Stimulated activated CD8-positive, alpha-beta memory T cell treated with anti-CD3 and anti-CD28 coated beads, Interleukin-15, amount 100 ng/mL, for 24 hours (primary cell): ENCODE results near the gene CNTNAP5.

ENCODE experiments used
- DNase-seq: peaks from one replicate; pipeline ENCODE4 v3.0.0-alpha.2; 2020; ENCODE audit warnings: low read depth

Gene CNTNAP5

GRCh38 chr2:124267794-124268193 is 242.7 kb downstream of the CNTNAP5 start:
- DNase-seq = no peak

GRCh38 chr2:124269348-124269747 is 244.3 kb downstream of the CNTNAP5 start:
- no peak for DNase-seq

- no peak for DNase-seq
These were observed 247.3 kb downstream of the CNTNAP5 start for GRCh38 chr2:124272261-124272841.

GRCh38 chr2:124281541-124281940 is 256.5 kb downstream of the CNTNAP5 start:
- no peak for DNase-seq

GRCh38 chr2:124283096-124283495 is 258.0 kb downstream of the CNTNAP5 start:
- DNase-seq = no peak

- DNase-seq = no peak
These were observed 261.1 kb downstream of the CNTNAP5 start for GRCh38 chr2:124286089-124286783.

- no peak for DNase-seq
These were observed 264.0 kb downstream of the CNTNAP5 start for GRCh38 chr2:124289060-124289459.

- no peak for DNase-seq
These were observed 264.5 kb downstream of the CNTNAP5 start for GRCh38 chr2:124289615-124290014.

GRCh38 chr2:124296470-124296869 is 271.4 kb downstream of the CNTNAP5 start:
- no peak for DNase-seq

GRCh38 chr2:124301915-124302314 is 276.8 kb downstream of the CNTNAP5 start:
- DNase-seq = no peak

- no peak for DNase-seq
These were observed 283.4 kb downstream of the CNTNAP5 start for GRCh38 chr2:124308319-124309062.

GRCh38 chr2:124309563-124310138 is 284.6 kb downstream of the CNTNAP5 start:
- no peak for DNase-seq

GRCh38 chr2:124310671-124311070 is 285.6 kb downstream of the CNTNAP5 start:
- no peak for DNase-seq

GRCh38 chr2:124314084-124314483 is 289.0 kb downstream of the CNTNAP5 start:
- DNase-seq = no peak

- DNase-seq = no peak
These were observed 290.3 kb downstream of the CNTNAP5 start for GRCh38 chr2:124315221-124315880.

GRCh38 chr2:124316133-124316532 is 291.0 kb downstream of the CNTNAP5 start:
- DNase-seq = no peak

- no peak for DNase-seq
These were observed 292.0 kb downstream of the CNTNAP5 start for GRCh38 chr2:124316881-124317605.

GRCh38 chr2:124317628-124318027 is 292.5 kb downstream of the CNTNAP5 start:
- no peak for DNase-seq

GRCh38 chr2:124318913-124319312 is 293.8 kb downstream of the CNTNAP5 start:
- no peak for DNase-seq

- no peak for DNase-seq
These were observed 294.5 kb downstream of the CNTNAP5 start for GRCh38 chr2:124319577-124319976.

GRCh38 chr2:124320051-124320688 is 295.1 kb downstream of the CNTNAP5 start:
- no peak for DNase-seq
